ENCODE measurements around the gene NKX2-4. TPM values are rescaled to one million over a fixed set of nuclear protein-coding genes. Genes with fewer than 3 reads are reported as not detected.

The NKX2-4 gene
- total and polyA plus RNA-seq, 2 donors, result under 0.01 TPM; not detected in 1

DNA sequence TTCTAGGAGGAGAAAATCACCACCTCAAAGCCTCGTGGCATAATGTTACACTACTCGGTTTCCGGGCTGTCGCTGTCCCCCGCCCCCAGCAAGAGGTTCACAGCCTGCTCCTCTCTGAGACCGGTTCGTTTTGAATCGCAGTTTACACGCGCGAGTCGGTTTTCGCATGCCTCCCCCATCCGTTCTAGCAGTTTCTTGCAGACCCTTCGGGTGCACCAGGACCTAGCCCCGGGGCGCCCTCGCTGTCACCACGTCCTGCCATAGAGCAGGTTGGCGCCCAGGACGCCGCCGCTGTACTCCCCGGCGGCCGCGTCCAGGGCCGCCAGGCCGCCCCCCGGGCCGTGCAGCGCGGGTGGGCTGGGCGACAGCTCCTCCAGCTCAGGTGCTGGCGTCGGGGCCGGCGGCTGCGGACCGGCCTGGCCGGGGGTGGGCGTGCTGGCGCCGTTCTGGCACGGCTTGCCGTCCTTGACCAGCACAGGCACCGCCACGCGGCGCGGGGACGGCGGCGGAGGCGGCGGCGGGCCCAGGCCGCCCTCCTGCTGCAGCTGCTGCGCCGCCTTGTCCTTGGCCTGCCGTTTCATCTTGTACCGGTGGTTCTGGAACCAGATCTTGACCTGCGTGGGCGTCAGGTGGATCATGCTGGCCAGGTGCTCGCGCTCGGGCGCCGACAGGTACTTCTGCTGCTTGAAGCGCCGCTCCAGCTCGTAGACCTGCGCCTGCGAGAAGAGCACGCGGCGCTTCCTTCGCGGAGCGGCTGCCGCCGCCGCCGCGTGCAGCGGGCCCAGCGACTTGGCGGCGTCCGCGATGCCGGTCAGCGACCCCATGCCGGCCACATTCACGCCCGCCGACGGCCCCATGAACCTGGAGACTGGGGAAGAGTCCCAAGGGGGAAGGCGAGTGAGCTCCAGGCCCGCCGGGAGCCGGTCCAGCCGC is 1.4 kb downstream of the NKX2-4 start:
- no peak overlapping the region for H3K27ac ChIP-seq (ENCODE audit: low read depth in 1 of 2, low read length in 1 of 2)
- H3K4me1 ChIP-seq (ENCODE audit: control insufficient read depth in 2 of 2, insufficient read depth in 2 of 2, low read length in 2 of 2), result peaks cover 4 to 12% of the 10 kb centered on the region in 2 donors
- peaks cover 0 to 2% of the 10 kb centered on the region in 2 donors for H3K9me3 ChIP-seq (ENCODE audit: control insufficient read depth in 2 of 2, insufficient read depth in 1 of 2, low read length in 1 of 2)
- H3K4me3 ChIP-seq (ENCODE audit: low read length in 2 of 2), result peak overlapping the region in 1 of 2 donors; percentile 39
- peak in 6 of 9 donors; percentile 36 to 80 (median 52) for DNase-seq (ENCODE audit: low read depth in 6 of 9, low spot score in 9 of 9)
- WGBS, result 6% methylated on average over 103 of the region's 103 CpGs
- no peaks in the 10 kb centered on the region for H3K36me3 ChIP-seq (ENCODE audit: control insufficient read depth in 2 of 2, insufficient read depth in 2 of 2, low read length in 1 of 2)
- peaks cover 70 to 97% of the 10 kb centered on the region in 2 donors for H3K27me3 ChIP-seq (ENCODE audit: control insufficient read depth in 2 of 2, insufficient read depth in 1 of 2, low read length in 1 of 2)

DNA sequence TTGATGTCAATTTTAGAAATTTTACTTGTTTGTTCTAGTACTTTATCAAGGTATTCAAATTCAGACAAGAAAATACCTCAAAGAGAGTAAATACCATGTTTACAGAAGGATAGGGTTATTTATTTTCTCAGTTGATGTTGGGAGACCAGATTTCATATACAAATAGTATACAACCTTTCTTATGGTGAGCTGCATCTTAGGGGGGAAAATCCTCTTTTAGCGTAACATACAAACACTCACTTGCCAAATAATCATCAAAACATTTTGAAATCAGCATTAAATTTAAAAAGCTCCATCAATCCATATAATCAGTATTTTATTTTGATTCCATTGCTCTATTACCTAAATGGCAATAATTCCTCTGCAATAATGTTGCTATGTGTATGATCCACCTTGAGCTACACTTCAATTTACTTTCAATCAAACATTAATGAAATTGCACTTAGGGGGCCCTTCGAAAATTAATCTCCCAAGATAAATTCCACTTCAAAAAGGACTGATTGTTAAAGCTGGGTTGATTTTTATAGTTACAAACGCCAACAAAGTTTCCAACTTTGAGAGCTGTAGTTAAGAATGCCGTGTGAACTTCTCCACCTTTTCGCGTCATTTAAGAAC is 2.2 kb downstream of the NKX2-4 start:
- DNase-seq (ENCODE audit: low read depth in 6 of 9, low spot score in 9 of 9), result no peak
- no peak overlapping the region for H3K4me3 ChIP-seq (ENCODE audit: low read length in 2 of 2)
- H3K4me1 ChIP-seq (ENCODE audit: control insufficient read depth in 2 of 2, insufficient read depth in 2 of 2, low read length in 2 of 2), result peaks cover 4 to 12% of the 10 kb centered on the region in 2 donors
- peaks cover 66 to 93% of the 10 kb centered on the region in 2 donors for H3K27me3 ChIP-seq (ENCODE audit: control insufficient read depth in 2 of 2, insufficient read depth in 1 of 2, low read length in 1 of 2)
- peaks cover 0 to 2% of the 10 kb centered on the region in 2 donors for H3K9me3 ChIP-seq (ENCODE audit: control insufficient read depth in 2 of 2, insufficient read depth in 1 of 2, low read length in 1 of 2)
- WGBS, result 11% methylated on average over 6 of the region's 6 CpGs
- H3K27ac ChIP-seq (ENCODE audit: low read depth in 1 of 2, low read length in 1 of 2), result no peak overlapping the region
- no peaks in the 10 kb centered on the region for H3K36me3 ChIP-seq (ENCODE audit: control insufficient read depth in 2 of 2, insufficient read depth in 2 of 2, low read length in 1 of 2)

DNA sequence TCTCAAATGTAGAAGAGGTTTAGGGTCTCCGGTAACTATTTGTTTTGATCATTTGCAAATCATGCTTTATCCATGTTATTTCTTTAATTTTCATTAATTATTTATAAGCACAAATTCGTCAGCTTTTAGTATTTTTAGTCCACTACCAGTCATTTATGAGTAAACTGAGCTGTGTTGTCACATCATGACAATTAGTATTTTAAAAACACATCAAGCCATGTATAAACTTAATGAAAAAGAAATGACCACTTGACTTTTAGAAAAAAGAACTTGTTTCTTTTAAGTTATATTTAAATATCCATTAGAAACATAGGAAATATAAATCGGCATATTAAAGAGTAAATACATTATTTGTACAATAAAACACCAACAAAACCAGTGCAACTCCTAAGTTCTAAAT is 2.8 kb downstream of the NKX2-4 start:
- H3K4me3 ChIP-seq (ENCODE audit: low read length in 2 of 2), result no peak overlapping the region
- H3K27ac ChIP-seq (ENCODE audit: low read depth in 1 of 2, low read length in 1 of 2), result no peak overlapping the region
- H3K27me3 ChIP-seq (ENCODE audit: control insufficient read depth in 2 of 2, insufficient read depth in 1 of 2, low read length in 1 of 2), result peaks cover 63 to 88% of the 10 kb centered on the region in 2 donors
- no peaks in the 10 kb centered on the region for H3K36me3 ChIP-seq (ENCODE audit: control insufficient read depth in 2 of 2, insufficient read depth in 2 of 2, low read length in 1 of 2)
- WGBS, result 21% methylated on average over 3 of the region's 3 CpGs
- peaks cover 0 to 2% of the 10 kb centered on the region in 2 donors for H3K9me3 ChIP-seq (ENCODE audit: control insufficient read depth in 2 of 2, insufficient read depth in 1 of 2, low read length in 1 of 2)
- H3K4me1 ChIP-seq (ENCODE audit: control insufficient read depth in 2 of 2, insufficient read depth in 2 of 2, low read length in 2 of 2), result peaks cover 4 to 12% of the 10 kb centered on the region in 2 donors
- peak in 1 of 9 donors; percentile 24 for DNase-seq (ENCODE audit: low read depth in 6 of 9, low spot score in 9 of 9)

DNA sequence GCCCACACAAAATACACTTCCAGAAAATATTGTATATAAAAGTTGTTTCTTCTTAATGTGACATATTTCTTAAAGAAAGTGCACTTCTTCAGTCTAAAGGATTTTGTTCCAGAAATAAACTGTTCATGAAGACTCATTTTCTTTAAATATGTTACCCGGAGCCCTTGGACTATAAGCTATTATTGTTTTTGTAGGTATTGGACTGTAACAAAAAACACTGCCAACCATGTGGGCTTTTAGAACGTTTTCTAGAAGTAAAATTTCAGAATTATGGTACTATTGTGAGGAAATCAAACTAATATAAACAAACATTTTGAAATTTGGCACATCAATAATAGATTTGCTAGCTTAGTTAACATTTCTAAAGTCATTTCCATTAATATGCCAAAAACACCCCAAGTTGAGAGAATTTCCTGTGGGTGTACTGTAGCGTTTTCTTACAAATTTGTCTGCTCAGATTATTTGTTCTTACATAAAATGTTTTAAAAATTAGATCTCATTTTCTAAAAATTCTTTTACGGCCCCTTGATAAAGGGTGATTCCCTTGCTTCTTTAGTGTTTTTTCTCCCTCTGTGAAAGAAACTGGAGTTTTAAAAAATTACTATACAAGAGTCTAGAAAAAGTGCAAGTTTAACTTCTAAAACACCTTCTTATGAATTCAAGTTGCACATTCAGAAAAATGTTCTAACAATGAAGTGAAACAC is 3.4 kb downstream of the NKX2-4 start:
- Histone ChIP-seq H3K4me1 (ENCODE audit: control insufficient read depth in 2 of 2, insufficient read depth in 2 of 2, low read length in 2 of 2) (peaks cover 4 to 12% of the 10 kb centered on the region in 2 donors), H3K4me3 (ENCODE audit: low read length in 2 of 2) (no peak overlapping the region), H3K27me3 (ENCODE audit: control insufficient read depth in 2 of 2, insufficient read depth in 1 of 2, low read length in 1 of 2) (peaks cover 63 to 82% of the 10 kb centered on the region in 2 donors), H3K9me3 (ENCODE audit: control insufficient read depth in 2 of 2, insufficient read depth in 1 of 2, low read length in 1 of 2) (peaks cover 0 to 2% of the 10 kb centered on the region in 2 donors), H3K36me3 (ENCODE audit: control insufficient read depth in 2 of 2, insufficient read depth in 2 of 2, low read length in 1 of 2) (peaks cover 0 to 2% of the 10 kb centered on the region in 2 donors), H3K27ac (ENCODE audit: low read depth in 1 of 2, low read length in 1 of 2) (no peak overlapping the region)
- WGBS, result 44% methylated on average over 4 of the region's 4 CpGs
- DNase-seq (ENCODE audit: low read depth in 6 of 9, low spot score in 9 of 9), result peak in 1 of 9 donors; percentile 17

DNA sequence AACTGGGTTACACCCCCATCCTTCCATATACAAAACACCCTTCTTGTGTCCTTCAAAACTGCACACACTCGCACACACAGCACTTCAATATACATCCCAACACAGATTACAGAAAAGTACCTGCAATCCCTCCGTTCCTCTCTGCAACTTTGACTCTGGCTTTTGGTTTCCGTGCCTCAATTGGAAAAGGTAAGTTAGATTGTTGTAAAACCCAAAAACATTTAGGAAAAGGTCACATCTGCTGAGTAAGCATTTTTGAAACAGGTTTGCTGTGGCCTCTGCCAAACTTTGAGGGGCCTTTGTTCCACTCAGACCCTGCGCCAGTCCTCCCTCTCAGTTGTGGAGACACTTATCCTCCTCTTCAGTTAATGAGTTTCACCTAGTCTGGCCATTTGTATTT is 4.2 kb downstream of the NKX2-4 start:
- Histone ChIP-seq H3K4me1 (ENCODE audit: control insufficient read depth in 2 of 2, insufficient read depth in 2 of 2, low read length in 2 of 2) (peaks cover 4 to 12% of the 10 kb centered on the region in 2 donors), H3K36me3 (ENCODE audit: control insufficient read depth in 2 of 2, insufficient read depth in 2 of 2, low read length in 1 of 2) (peaks cover 0 to 3% of the 10 kb centered on the region in 2 donors), H3K27ac (ENCODE audit: low read depth in 1 of 2, low read length in 1 of 2) (no peak overlapping the region), H3K9me3 (ENCODE audit: control insufficient read depth in 2 of 2, insufficient read depth in 1 of 2, low read length in 1 of 2) (peaks cover 0 to 2% of the 10 kb centered on the region in 2 donors), H3K4me3 (ENCODE audit: low read length in 2 of 2) (no peak overlapping the region), H3K27me3 (ENCODE audit: control insufficient read depth in 2 of 2, insufficient read depth in 1 of 2, low read length in 1 of 2) (peaks cover 59 to 74% of the 10 kb centered on the region in 2 donors)
- 35% methylated on average over 4 of the region's 4 CpGs for WGBS
- DNase-seq (ENCODE audit: low read depth in 6 of 9, low spot score in 9 of 9), result no peak

DNA sequence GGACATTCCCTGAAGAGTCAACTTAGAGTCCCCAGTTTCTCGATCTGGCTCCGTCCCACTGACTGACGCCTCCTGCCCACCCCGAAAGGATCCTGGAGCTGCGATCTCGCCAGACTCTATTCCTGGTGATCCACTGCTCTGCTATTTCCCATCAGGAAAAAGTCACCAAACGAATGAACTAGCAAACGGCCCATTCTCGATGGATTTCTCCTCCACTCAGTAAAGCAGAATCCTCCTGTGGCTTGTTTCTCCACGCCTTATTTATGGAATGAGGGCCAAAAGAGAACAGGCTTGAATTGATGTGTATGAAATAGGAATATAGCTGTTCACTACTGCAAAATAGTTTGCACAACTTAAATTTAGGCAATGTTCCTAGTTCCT is 5.4 kb downstream of the NKX2-4 start:
- H3K27me3 ChIP-seq (ENCODE audit: control insufficient read depth in 2 of 2, insufficient read depth in 1 of 2, low read length in 1 of 2), result peaks cover 48 to 63% of the 10 kb centered on the region in 2 donors
- peak in 1 of 9 donors; percentile 9 for DNase-seq (ENCODE audit: low read depth in 6 of 9, low spot score in 9 of 9)
- peaks cover 4 to 7% of the 10 kb centered on the region in 2 donors for H3K4me1 ChIP-seq (ENCODE audit: control insufficient read depth in 2 of 2, insufficient read depth in 2 of 2, low read length in 2 of 2)
- H3K27ac ChIP-seq (ENCODE audit: low read depth in 1 of 2, low read length in 1 of 2), result no peak overlapping the region
- peaks cover 0 to 3% of the 10 kb centered on the region in 2 donors for H3K36me3 ChIP-seq (ENCODE audit: control insufficient read depth in 2 of 2, insufficient read depth in 2 of 2, low read length in 1 of 2)
- no peak overlapping the region for H3K4me3 ChIP-seq (ENCODE audit: low read length in 2 of 2)
- H3K9me3 ChIP-seq (ENCODE audit: control insufficient read depth in 2 of 2, insufficient read depth in 1 of 2, low read length in 1 of 2), result no peaks in the 10 kb centered on the region
- 12% methylated on average over 10 of the region's 10 CpGs for WGBS

DNA sequence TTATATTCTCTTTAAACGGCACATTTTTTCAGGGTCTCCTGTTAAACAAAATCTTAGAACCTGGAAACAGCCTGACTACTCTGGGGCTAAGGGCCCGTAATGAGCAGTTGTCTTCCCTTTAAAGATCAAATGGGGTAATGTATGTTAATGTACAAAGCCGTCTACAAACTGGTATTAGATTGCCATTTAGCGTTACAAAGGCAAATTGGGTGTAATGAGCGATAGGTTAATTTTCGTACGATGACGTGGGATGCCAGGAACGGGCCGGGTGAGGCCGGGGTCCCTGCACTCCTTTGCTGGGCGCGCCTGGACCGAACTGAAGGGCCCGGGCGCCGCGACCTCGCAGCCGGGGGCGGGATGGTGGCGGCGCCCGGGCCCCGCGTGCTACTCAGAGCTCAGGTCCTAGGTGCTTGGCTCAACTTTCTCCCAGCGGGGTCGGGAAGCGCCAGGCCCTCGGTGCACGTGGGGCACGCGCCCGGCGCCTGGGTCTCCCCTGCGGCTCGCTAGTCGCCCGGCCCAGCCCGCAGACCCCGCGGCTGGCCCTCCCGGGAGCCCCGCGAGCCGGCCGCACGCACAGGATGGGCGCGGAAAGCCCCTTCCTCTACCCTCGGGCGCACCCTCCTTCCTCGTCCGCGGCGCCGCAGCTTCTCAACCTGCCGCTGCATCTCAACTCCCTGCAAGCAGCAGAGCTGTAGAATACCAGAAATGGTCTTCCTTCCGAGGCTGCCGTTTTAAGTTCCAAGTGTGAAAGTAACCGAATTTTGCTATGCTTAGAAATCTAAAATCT is 5.9 kb downstream of the NKX2-4 start:
- peaks cover 3 to 4% of the 10 kb centered on the region in 2 donors for H3K4me1 ChIP-seq (ENCODE audit: control insufficient read depth in 2 of 2, insufficient read depth in 2 of 2, low read length in 2 of 2)
- no peak overlapping the region for H3K27ac ChIP-seq (ENCODE audit: low read depth in 1 of 2, low read length in 1 of 2)
- DNase-seq (ENCODE audit: low read depth in 6 of 9, low spot score in 9 of 9), result peak in 1 of 9 donors; percentile 45
- peaks cover 43 to 58% of the 10 kb centered on the region in 2 donors for H3K27me3 ChIP-seq (ENCODE audit: control insufficient read depth in 2 of 2, insufficient read depth in 1 of 2, low read length in 1 of 2)
- no peak overlapping the region for H3K4me3 ChIP-seq (ENCODE audit: low read length in 2 of 2)
- WGBS, result 22% methylated on average over 61 of the region's 61 CpGs
- H3K36me3 ChIP-seq (ENCODE audit: control insufficient read depth in 2 of 2, insufficient read depth in 2 of 2, low read length in 1 of 2), result peaks cover 3% of the 10 kb centered on the region in 2 donors
- H3K9me3 ChIP-seq (ENCODE audit: control insufficient read depth in 2 of 2, insufficient read depth in 1 of 2, low read length in 1 of 2), result no peaks in the 10 kb centered on the region

DNA sequence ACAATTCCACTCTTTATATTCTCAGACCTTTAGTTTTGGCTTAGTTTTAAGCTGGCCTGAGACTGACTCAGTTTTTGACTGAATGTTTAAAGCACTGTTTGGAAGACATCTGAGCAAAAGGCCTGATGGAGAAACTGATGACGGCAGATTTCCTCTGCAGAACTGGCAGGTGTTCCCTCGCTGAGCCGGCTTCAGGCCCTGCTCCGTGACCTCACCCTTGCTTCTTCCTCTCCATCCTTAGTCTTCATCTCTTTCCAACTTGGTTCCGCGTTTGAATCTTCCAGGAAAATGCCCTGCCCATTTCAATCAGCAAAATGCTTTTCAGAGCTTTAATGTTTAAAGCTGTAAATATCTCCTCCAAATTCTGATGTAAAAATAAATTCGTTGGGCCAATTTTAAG is 6.6 kb downstream of the NKX2-4 start:
- Histone ChIP-seq H3K9me3 (ENCODE audit: control insufficient read depth in 2 of 2, insufficient read depth in 1 of 2, low read length in 1 of 2) (no peaks in the 10 kb centered on the region), H3K27ac (ENCODE audit: low read depth in 1 of 2, low read length in 1 of 2) (no peak overlapping the region), H3K4me3 (ENCODE audit: low read length in 2 of 2) (no peak overlapping the region), H3K27me3 (ENCODE audit: control insufficient read depth in 2 of 2, insufficient read depth in 1 of 2, low read length in 1 of 2) (peaks cover 37 to 52% of the 10 kb centered on the region in 2 donors), H3K4me1 (ENCODE audit: control insufficient read depth in 2 of 2, insufficient read depth in 2 of 2, low read length in 2 of 2) (peaks cover 0 to 4% of the 10 kb centered on the region in 2 donors), H3K36me3 (ENCODE audit: control insufficient read depth in 2 of 2, insufficient read depth in 2 of 2, low read length in 1 of 2) (peaks cover 3 to 9% of the 10 kb centered on the region in 2 donors)
- 94% methylated on average over 7 of the region's 7 CpGs for WGBS
- DNase-seq (ENCODE audit: low read depth in 6 of 9, low spot score in 9 of 9), result no peak
